HCT116 (cell line): ENCODE measurements around the gene SH3PXD2A. TPM values are rescaled to one million over a fixed set of nuclear protein-coding genes. Genes with fewer than 3 reads are reported as not detected.

Experiments
- ATAC-seq: fragments of 200-7000 bp; cut with Tn5 transposase; 2 replicates; pipeline ENCODE4 v1.9.1; 2020; ENCODE audit warnings: mild to moderate bottlenecking, moderate library complexity
- BruUV-seq: library from RNA; stranded (reverse); fragments of 400-500 nt; replicated peaks from 2 replicates; lab custom pipeline; 2021; lab: Mats Ljungman, UMichigan
- CTCF ChIA-PET: fragments of 300-600 bp; sonication (Branson Sonifier 250); formaldehyde crosslinking; loops from one replicate; lab custom pipeline; 2021; ENCODE audit warnings: antibody characterized with exemption; lab: Charles Lee
- POLR2A ChIA-PET: fragments of 300-600, 350-600 bp; sonication (Branson Sonifier 250); formaldehyde crosslinking; loops from one replicate; lab custom pipeline; 2021; ENCODE audit warnings: antibody characterized with exemption; lab: Charles Lee
- RAD21 ChIA-PET, 2 experiments: fragments of 300-600 bp; sonication (Branson Sonifier 250); formaldehyde crosslinking; loops; one replicate each; lab custom pipeline; 2023; ENCODE audit warnings: low total read pairs in 2 of 2; ENCODE audit not compliant: uncharacterized antibody in 2 of 2, unreplicated experiment in 2 of 2, low non-redundant PET in 1 of 2; lab: Charles Lee
- DNase-seq: peaks from one replicate; pipeline ENCODE4 v3.0.0-alpha.2; 2010; ENCODE audit warnings: low read depth, low spot score
- H2AFZ ChIP-seq: fragments of 200-600 bp; shearing (Covaris generic), sonication (generic); 2 replicates; pipeline ENCODE4 v1.6.1; 2017; ENCODE audit warnings: low read depth, mixed run types, mixed read lengths, antibody characterized with exemption, low read length; ENCODE audit not compliant: poor library complexity, severe bottlenecking
- H3K27ac ChIP-seq: 2 replicates; pipeline ENCODE4 v1.5.1; 2012; ENCODE audit warnings: low read depth, low read length
- H3K27me3 ChIP-seq: fragments of 200-600 bp; sonication (generic); 2 replicates; pipeline ENCODE4 v1.6.1; 2016; ENCODE audit warnings: mixed run types, low read length, mixed read lengths; ENCODE audit not compliant: insufficient read depth
- H3K36me3 ChIP-seq, 2 experiments: fragments of 200-500 bp in 1 of 2; fragments of 200-600 bp in 1 of 2; sonication (Bioruptor generic) in 1 of 2; sonication (generic) in 1 of 2; 2 replicates each; pipeline versions ENCODE4 v1.5.1 to v1.6.1; 2014 to 2016; ENCODE audit warnings: low read length in 2 of 2, inconsistent platforms in 1 of 2, mixed read lengths in 1 of 2, mixed run types in 1 of 2; ENCODE audit not compliant: insufficient read depth in 2 of 2, control insufficient read depth in 1 of 2
- H3K4me1 ChIP-seq, 2 experiments: fragments of 200-600 bp in 1 of 2; sonication (generic) in 1 of 2; 2 replicates each; pipeline versions ENCODE4 v1.5.1 to v1.6.1; 2012 to 2017; ENCODE audit warnings: low read length in 2 of 2, inconsistent platforms in 1 of 2, mild to moderate bottlenecking in 1 of 2, mixed read lengths in 1 of 2, mixed run types in 1 of 2, moderate library complexity in 1 of 2; ENCODE audit not compliant: insufficient read depth in 2 of 2, control insufficient read depth in 1 of 2
- H3K4me2 ChIP-seq: fragments of 200-600 bp; sonication (generic); 2 replicates; pipeline ENCODE4 v1.6.1; 2017; ENCODE audit warnings: mixed run types, low read length, mixed read lengths
- H3K4me3 ChIP-seq, 2 experiments: fragments of 200-600 bp in 1 of 2; sonication (generic) in 1 of 2; replicated peaks in 1 of 2; 2 replicates each; pipeline ENCODE4 v1.5.1; 2011 to 2016; ENCODE audit warnings: low read length in 2 of 2, control low read depth in 1 of 2, low read depth in 1 of 2, mild to moderate bottlenecking in 1 of 2, mixed read lengths in 1 of 2, mixed run types in 1 of 2
- H3K79me2 ChIP-seq: fragments of 200-600 bp; sonication (generic); 2 replicates; pipeline ENCODE4 v1.6.1; 2017; ENCODE audit warnings: mild to moderate bottlenecking, mixed run types, low read length, moderate library complexity, mixed read lengths; ENCODE audit not compliant: insufficient read depth
- H3K9ac ChIP-seq: fragments of 200-600 bp; sonication (generic); 2 replicates; pipeline ENCODE4 v1.6.1; 2016; ENCODE audit warnings: low read length, mixed read lengths
- H3K9me2 ChIP-seq: fragments of 200-600 bp; sonication (generic), shearing (Covaris generic); 2 replicates; pipeline ENCODE4 v1.6.1; 2017; ENCODE audit warnings: mixed run types, mild to moderate bottlenecking, moderate library complexity; ENCODE audit not compliant: insufficient read depth
- H3K9me3 ChIP-seq, 2 experiments: fragments of 200-500 bp in 1 of 2; fragments of 200-600 bp in 1 of 2; sonication (Bioruptor generic) in 1 of 2; sonication (generic) in 1 of 2; 2 replicates each; pipeline ENCODE4 v1.6.1; 2014 to 2017; ENCODE audit warnings: low read length in 2 of 2, mixed read lengths in 2 of 2, inconsistent platforms in 1 of 2, low read depth in 1 of 2, mild to moderate bottlenecking in 1 of 2, mixed run types in 1 of 2, moderate library complexity in 1 of 2; ENCODE audit not compliant: control insufficient read depth in 1 of 2, insufficient read depth in 1 of 2
- H4K20me1 ChIP-seq: fragments of 200-600 bp; sonication (generic), shearing (Covaris generic); 2 replicates; pipeline ENCODE4 v1.6.1; 2017; ENCODE audit warnings: mixed run types, mild to moderate bottlenecking, moderate library complexity; ENCODE audit not compliant: insufficient read depth
- CBX3 ChIP-seq: IDR thresholded peaks from 2 replicates; pipeline ENCODE4 v1.6.1; 2012; ENCODE audit warnings: low read depth
- ELF1 ChIP-seq: IDR thresholded peaks from 2 replicates; pipeline ENCODE4 v1.6.1; 2012; ENCODE audit warnings: low read depth, borderline replicate concordance
- EZH2phosphoT487 ChIP-seq: fragments of 200-600 bp; IDR thresholded peaks from 2 replicates; pipeline ENCODE4 v1.6.1; 2018; ENCODE audit warnings: antibody characterized with exemption, borderline replicate concordance
- FOSL1 ChIP-seq: IDR thresholded peaks from 2 replicates; pipeline ENCODE4 v1.6.1; 2012; ENCODE audit warnings: low read depth
- POLR2A ChIP-seq: IDR thresholded peaks from 2 replicates; pipeline ENCODE4 v1.7.0; 2011; ENCODE audit warnings: borderline replicate concordance; ENCODE audit not compliant: insufficient read depth, insufficient read length; ENCODE audit errors: extremely low read depth
- RAD21 ChIP-seq: IDR thresholded peaks from 2 replicates; pipeline ENCODE4 v1.6.1; 2012; ENCODE audit warnings: low read depth, mild to moderate bottlenecking
- REST ChIP-seq: IDR thresholded peaks from 2 replicates; pipeline ENCODE4 v1.6.1; 2012; ENCODE audit warnings: low read depth
- SIN3A ChIP-seq: IDR thresholded peaks from 2 replicates; pipeline ENCODE4 v1.6.1; 2012; ENCODE audit warnings: low read depth
- YY1 ChIP-seq: IDR thresholded peaks from 2 replicates; pipeline ENCODE4 v1.6.1; 2011; ENCODE audit warnings: low read length, low read depth, moderate library complexity, mild to moderate bottlenecking; ENCODE audit not compliant: insufficient replicate concordance; ENCODE audit errors: extremely low read depth
- ZFX ChIP-seq: fragments of 450-650 bp; IDR thresholded peaks from 2 replicates; pipeline ENCODE4 v1.6.1; 2017
- ZNF274 ChIP-seq: fragments of 200-500 bp; sonication (Bioruptor generic); IDR thresholded peaks from 2 replicates; pipeline ENCODE4 v1.6.1; 2014; ENCODE audit warnings: mild to moderate bottlenecking, low read depth, low read length, inconsistent platforms
- intact Hi-C: fragments of 100-400 bp; cut with micrococcal nuclease; formaldehyde crosslinking; loops from 2 replicates; pipeline ENCODE4 v1.10.0; 2022
- total RNA-seq: library from RNA; stranded (reverse); gene quantifications from one replicate; pipeline ENCODE4 v1.2.1, GENCODE V29; 2021; ENCODE audit not compliant: unreplicated experiment
- TF ChIP-seq, protein P1 (sequence below): IDR thresholded peaks from 2 replicates; pipeline ENCODE4 v1.6.1; 2012
- TF ChIP-seq, protein P2 (sequence below): IDR thresholded peaks from 2 replicates; pipeline ENCODE4 v1.6.1; 2011; ENCODE audit warnings: mild to moderate bottlenecking, low read length, moderate library complexity; ENCODE audit not compliant: insufficient replicate concordance; ENCODE audit errors: extremely low read depth

SH3PXD2A gene
- total RNA-seq, 1 experiment from 2014 or later = 8.7 TPM

DNA sequence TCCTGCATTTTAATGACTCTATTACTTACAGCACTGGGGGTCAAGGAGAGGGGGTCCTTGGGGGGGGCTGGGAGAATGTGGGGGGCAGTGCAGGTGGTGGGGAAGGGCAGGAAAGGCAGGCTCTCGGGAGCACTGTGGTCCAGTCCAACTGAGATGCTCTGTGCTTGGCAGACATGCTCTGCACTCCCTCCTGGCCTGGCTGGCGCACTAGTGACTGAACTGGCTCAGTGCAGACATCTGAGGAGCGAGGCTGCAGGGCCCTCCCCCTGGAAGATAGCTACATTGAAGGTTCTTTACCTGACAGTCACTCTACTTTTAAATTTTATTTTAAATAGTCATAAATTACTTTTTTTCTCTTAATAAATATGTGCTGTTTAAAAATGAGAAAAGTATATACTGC lies 256.2 kb downstream of the SH3PXD2A start:
- Histone ChIP-seq H3K9ac (no peak overlapping the region), H3K27me3 (no peaks in the 10 kb centered on the region), H2AFZ (peak overlapping the region; percentile 10), H3K4me3 (no peak overlapping the region), H3K79me2 (no peaks in the 10 kb centered on the region), H3K4me1 (peaks cover 0 to 5% of the 10 kb centered on the region in 2 experiments; a peak in 2 of 4 replicates), H3K36me3 (no peaks in the 10 kb centered on the region), H3K9me3 (no peaks in the 10 kb centered on the region), H3K27ac (no peak overlapping the region), H3K9me2 (no peaks in the 10 kb centered on the region), H3K4me2 (0 out of 2 replicates have a peak overlapping the region, but pooled peaks have one; percentile 30), H4K20me1 (no peaks in the 10 kb centered on the region)
- DNase-seq (no peak), ATAC-seq (peak; percentile 57)
- ChIA-PET RAD21 (interaction anchor here (1.0 to 1.4 kb wide), 3 partner anchors 87 to 114 kb away, joined by 3 to 7 read pairs (median 5); no protein-coding TSS in a partner anchor), POLR2A (no interaction called here), CTCF (interaction anchor here (0.9 to 3.6 kb wide), 5 partner anchors 87 to 676 kb away, joined by 3 to 41 read pairs (median 4); no protein-coding TSS in a partner anchor)
- no TSS peak for BruUV-seq
- intact Hi-C loops = loop anchor here (1.0 to 2.0 kb wide), 3 partner anchors 87 to 286 kb away; no protein-coding TSS in a partner anchor
- no peak for TF ChIP-seq ELF1
- TF ChIP-seq EZH2phosphoT487 = no peak
- TF ChIP-seq FOSL1 = no peak
- TF ChIP-seq, protein P1, sequence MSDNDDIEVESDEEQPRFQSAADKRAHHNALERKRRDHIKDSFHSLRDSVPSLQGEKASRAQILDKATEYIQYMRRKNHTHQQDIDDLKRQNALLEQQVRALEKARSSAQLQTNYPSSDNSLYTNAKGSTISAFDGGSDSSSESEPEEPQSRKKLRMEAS = no peak
- TF ChIP-seq REST = no peak
- no peak for TF ChIP-seq ZFX
- TF ChIP-seq ZNF274 = no peak
- TF ChIP-seq YY1 = no peak
- TF ChIP-seq, protein P2, sequence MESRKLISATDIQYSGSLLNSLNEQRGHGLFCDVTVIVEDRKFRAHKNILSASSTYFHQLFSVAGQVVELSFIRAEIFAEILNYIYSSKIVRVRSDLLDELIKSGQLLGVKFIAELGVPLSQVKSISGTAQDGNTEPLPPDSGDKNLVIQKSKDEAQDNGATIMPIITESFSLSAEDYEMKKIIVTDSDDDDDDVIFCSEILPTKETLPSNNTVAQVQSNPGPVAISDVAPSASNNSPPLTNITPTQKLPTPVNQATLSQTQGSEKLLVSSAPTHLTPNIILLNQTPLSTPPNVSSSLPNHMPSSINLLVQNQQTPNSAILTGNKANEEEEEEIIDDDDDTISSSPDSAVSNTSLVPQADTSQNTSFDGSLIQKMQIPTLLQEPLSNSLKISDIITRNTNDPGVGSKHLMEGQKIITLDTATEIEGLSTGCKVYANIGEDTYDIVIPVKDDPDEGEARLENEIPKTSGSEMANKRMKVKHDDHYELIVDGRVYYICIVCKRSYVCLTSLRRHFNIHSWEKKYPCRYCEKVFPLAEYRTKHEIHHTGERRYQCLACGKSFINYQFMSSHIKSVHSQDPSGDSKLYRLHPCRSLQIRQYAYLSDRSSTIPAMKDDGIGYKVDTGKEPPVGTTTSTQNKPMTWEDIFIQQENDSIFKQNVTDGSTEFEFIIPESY = no peak
- no peak for TF ChIP-seq POLR2A
- TF ChIP-seq RAD21 = no peak
- no peak for TF ChIP-seq CBX3
- TF ChIP-seq SIN3A = no peak
